HG03064 (cell line): ENCODE measurements around the gene C4B.
"Not testable (repeated sequence)": the region's sequence is repeated elsewhere in the genome, so short reads cannot be mapped to it uniquely, and the experiment has no call there.

ENCODE experiments used
- ATAC-seq: cut with Tn5 transposase; IDR thresholded peaks from one replicate; pipeline ENCODE4 v1.9.1; 2021; ENCODE audit warnings: low read depth; ENCODE audit not compliant: unreplicated experiment

C4B gene

GRCh38 chr6:31980195-31980876, 34.3 kb upstream of the C4B start:
- ATAC-seq: not testable (repeated sequence)

- ATAC-seq: not testable (repeated sequence)
These were observed 33.6 kb upstream of the C4B start for GRCh38 chr6:31980998-31981397.

- ATAC-seq: not testable (repeated sequence)
These were observed 32.9 kb upstream of the C4B start, which contains the start of gene C4A for GRCh38 chr6:31981744-31982143. Gene C4A, plus strand, starts transcription at chr6:31982057. Its CDS starts 51 bp downstream, at chr6:31982108.

GRCh38 chr6:31989363-31989762, 25.2 kb upstream of the C4B start:
- ATAC-seq: not testable (repeated sequence)

- ATAC-seq: not testable (repeated sequence)
These were observed 20.2 kb upstream of the C4B start for GRCh38 chr6:31994421-31994820.

GRCh38 chr6:31996385-31996784, 18.2 kb upstream of the C4B start:
- not testable (repeated sequence) for ATAC-seq

- not testable (repeated sequence) for ATAC-seq
These were observed 11.9 kb upstream of the C4B start for GRCh38 chr6:32002546-32003268.

GRCh38 chr6:32003301-32003700, 11.3 kb upstream of the C4B start:
- ATAC-seq: not testable (repeated sequence)

- ATAC-seq: not testable (repeated sequence)
These were observed 10.2 kb upstream of the C4B start for GRCh38 chr6:32004393-32004792.

- not testable (repeated sequence) for ATAC-seq
These were observed 9.6 kb upstream of the C4B start for GRCh38 chr6:32004864-32005537.

- not testable (repeated sequence) for ATAC-seq
These were observed 9.1 kb upstream of the C4B start for GRCh38 chr6:32005538-32005880.

GRCh38 chr6:32005991-32006529, 8.5 kb upstream of the C4B start:
- not testable (repeated sequence) for ATAC-seq

- not testable (repeated sequence) for ATAC-seq
These were observed 7.5 kb upstream of the C4B start for GRCh38 chr6:32007086-32007485.

- ATAC-seq: not testable (repeated sequence)
These were observed 6.6 kb upstream of the C4B start for GRCh38 chr6:32008037-32008436.

- ATAC-seq: not testable (repeated sequence)
These were observed 6.0 kb upstream of the C4B start for GRCh38 chr6:32008616-32009015.

- not testable (repeated sequence) for ATAC-seq
These were observed 5.1 kb upstream of the C4B start for GRCh38 chr6:32009537-32009936.

- ATAC-seq: not testable (repeated sequence)
These were observed 3.6 kb upstream of the C4B start for GRCh38 chr6:32010856-32011530.

GRCh38 chr6:32012941-32013617, 1.5 kb upstream of the C4B start:
- not testable (repeated sequence) for ATAC-seq

- not testable (repeated sequence) for ATAC-seq
These were observed 857 bp upstream of the C4B start for GRCh38 chr6:32013738-32014137.

GRCh38 chr6:32022100-32022499, 7.5 kb downstream of the C4B start:
- ATAC-seq: not testable (repeated sequence)
